Activated T-cell treated with anti-CD3 and anti-CD28 coated beads, Interleukin-2, amount 50 U/mL, for 4 hours (primary cell): ENCODE results near the gene ACOT8. TPM values are rescaled to one million over a fixed set of nuclear protein-coding genes. Genes with fewer than 3 reads are reported as not detected.

Experiments
- ATAC-seq, 2 donors: fragments of 200-7000 bp; cut with Tn5 transposase; one replicate each; pipeline ENCODE4 v1.10.0; 2021
- DNase-seq: peaks from one replicate; pipeline ENCODE4 v3.0.0-alpha.2; 2020
- H3K27me3 Mint-ChIP-seq: one replicate; pipeline ENCODE4 v1.8.0; 2021; ENCODE audit warnings: low read depth, mixed read lengths
- H3K36me3 Mint-ChIP-seq: one replicate; pipeline ENCODE4 v1.8.0; 2022; ENCODE audit warnings: mixed read lengths; ENCODE audit not compliant: insufficient read depth
- H3K4me1 Mint-ChIP-seq: one replicate; pipeline ENCODE4 v1.8.0; 2021; ENCODE audit warnings: low read depth, mixed read lengths
- H3K4me3 Mint-ChIP-seq: one replicate; pipeline ENCODE4 v1.8.0; 2021; ENCODE audit warnings: mild to moderate bottlenecking, moderate library complexity, mixed read lengths
- H3K9me3 Mint-ChIP-seq: one replicate; pipeline ENCODE4 v1.8.0; 2021; ENCODE audit warnings: mixed read lengths
- total RNA-seq, 3 donors: library from RNA; stranded (reverse); gene quantifications; one replicate each; pipeline ENCODE4 v1.2.1, GENCODE V29; 2021

Gene ACOT8
- total RNA-seq, 3 donors from 2014 or later: 18.0 to 21.0 (median 18.2) TPM

DNA sequence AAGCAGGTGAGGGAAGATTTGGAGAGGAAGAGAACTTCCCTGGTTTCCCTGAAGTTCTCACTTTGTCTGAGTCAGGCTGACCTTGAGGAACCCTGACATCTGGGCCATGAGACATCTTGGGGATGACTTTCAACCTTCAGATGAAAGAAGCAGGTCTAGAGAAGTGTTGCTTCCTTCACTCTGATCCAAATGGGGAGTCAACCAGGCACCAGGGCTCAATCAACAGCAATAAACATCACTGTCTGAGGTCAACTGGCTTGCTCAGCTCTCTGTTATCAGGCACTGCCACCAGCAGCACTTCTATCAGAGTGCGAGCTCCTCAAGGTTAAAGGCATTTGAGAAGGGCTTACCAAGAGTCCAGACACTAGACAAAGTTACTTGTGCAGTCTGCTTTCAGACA is 6.3 kb downstream of the ACOT8 start:
- Mint-ChIP-seq H3K36me3 (peaks cover 27% of the 10 kb centered on the region), H3K27me3 (no peaks in the 10 kb centered on the region), H3K4me1 (peaks cover 17% of the 10 kb centered on the region), H3K9me3 (no peaks in the 10 kb centered on the region), H3K4me3 (no peak overlapping the region)
- DNase-seq (no peak), ATAC-seq (no peak)

DNA sequence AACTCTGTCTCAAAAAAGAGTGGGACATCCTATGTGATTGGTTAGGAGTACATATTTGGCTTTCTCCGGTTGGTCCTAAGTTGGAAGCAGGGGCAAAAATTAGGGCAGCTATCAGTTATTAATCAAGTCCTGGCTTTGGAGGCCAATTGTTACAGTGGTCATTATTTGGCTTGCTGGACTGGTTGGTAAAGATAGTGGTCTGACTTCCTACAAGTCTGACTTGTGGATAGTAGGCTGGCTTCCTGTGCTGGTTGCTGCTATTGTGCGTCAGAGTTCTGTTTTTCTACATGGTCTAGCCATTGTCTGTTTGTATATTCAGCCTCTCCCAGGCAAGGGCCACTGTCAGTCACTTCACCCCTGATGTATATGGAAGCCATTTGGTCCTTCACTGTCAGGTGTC is 7.0 kb downstream of the ACOT8 start:
- Mint-ChIP-seq H3K36me3 (peaks cover 27% of the 10 kb centered on the region), H3K4me1 (peaks cover 11% of the 10 kb centered on the region), H3K27me3 (no peaks in the 10 kb centered on the region), H3K4me3 (no peak overlapping the region), H3K9me3 (no peaks in the 10 kb centered on the region)
- ATAC-seq (no peak), DNase-seq (no peak)

DNA sequence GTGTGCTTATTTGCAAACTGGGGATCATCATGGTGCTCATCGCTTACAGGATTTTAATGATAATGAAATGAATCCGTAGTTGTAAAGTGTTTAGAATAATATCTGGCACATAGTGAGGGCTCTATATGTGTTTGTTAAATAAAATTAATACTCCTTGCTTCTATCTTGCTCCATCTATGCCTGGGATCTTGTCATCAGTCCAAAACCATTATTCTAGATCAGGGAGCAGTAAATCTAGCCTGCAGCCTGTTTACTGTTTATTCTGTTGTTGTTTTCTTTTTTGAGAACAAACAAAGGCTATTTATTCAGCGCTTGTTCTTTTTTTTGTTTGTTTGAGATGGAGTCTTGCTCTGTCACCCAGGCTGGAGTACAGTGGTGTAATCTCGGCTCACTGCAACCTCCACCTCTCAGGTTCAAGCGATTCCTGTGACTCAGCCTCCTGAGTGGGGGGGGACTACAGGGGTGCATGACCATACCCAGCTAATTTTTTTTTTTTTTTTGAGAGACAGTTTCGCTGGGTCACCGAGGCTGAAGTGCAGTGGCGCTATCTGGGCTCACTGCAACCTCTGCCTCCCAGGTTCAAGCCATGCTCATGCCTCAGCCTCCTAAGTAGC is 8.1 kb downstream of the ACOT8 start:
- Mint-ChIP-seq H3K4me3 (no peak overlapping the region), H3K4me1 (peaks cover 2% of the 10 kb centered on the region), H3K9me3 (no peaks in the 10 kb centered on the region), H3K27me3 (no peaks in the 10 kb centered on the region), H3K36me3 (peaks cover 27% of the 10 kb centered on the region)
- no peak for DNase-seq
- no peak for ATAC-seq

DNA sequence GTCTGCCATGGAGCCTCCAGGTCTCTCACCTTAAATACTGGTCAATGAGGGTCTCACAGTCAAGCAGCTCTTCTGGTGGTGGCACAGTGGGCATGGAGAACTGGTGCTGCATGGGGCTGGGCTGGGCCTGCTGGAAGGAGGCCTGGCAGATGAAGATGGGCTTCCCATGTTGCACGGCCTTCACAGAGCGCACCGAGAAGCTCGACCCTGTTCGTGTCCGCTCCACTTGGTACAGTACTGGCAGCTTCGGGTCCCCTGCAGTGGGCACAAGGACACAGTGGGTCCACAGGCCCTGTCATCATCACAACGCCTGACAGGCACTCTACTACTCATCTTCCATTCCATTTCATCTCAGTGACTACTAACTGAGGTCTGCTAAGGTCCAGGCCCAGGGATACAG is 8.8 kb downstream of the ACOT8 start:
- H3K4me3 Mint-ChIP-seq: no peak overlapping the region
- H3K9me3 Mint-ChIP-seq: no peaks in the 10 kb centered on the region
- no peak for DNase-seq
- ATAC-seq: no peak
- no peaks in the 10 kb centered on the region for H3K27me3 Mint-ChIP-seq
- peaks cover 24% of the 10 kb centered on the region for H3K36me3 Mint-ChIP-seq
- peaks cover 2% of the 10 kb centered on the region for H3K4me1 Mint-ChIP-seq

DNA sequence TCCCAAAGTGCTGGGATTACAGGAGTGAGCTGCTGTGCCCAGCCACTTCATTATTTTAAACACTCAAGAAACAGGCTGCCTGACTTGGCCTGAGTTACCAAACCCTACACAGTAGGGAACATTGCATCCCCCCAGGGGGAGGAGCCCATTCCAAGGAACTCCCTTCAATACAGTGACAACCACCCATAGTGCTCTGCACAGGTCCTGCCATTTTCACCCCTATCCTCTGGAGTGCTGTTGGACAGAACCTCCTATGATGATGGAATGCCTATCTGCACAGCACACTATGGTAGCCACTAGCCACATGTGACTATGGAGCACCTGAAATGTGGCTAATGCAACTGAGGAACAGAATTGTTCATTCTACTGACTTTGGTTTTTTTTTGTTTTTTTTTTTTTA is 11.7 kb downstream of the ACOT8 start:
- Mint-ChIP-seq H3K36me3 (peaks cover 25% of the 10 kb centered on the region), H3K4me1 (peaks cover 3% of the 10 kb centered on the region)
- ATAC-seq: no peak

DNA sequence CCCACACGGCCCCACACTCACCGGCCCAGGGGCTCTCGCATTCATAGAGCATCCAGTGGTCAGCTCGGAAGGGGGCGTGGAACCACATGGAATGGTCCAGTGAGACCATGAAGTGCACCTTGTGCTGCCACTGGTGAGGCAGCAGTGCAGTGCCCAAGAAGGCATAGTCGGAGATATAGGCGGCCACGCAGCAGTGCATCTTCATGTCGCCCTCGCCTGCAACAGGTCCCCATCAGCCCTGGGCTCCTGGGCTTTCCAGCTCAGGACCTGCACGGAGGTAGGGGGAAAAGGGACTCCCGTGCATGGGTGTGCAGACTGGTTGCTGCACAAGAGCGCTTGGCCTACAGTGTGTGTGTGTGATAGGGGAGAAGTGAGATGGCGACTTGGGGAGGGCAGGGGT is 13.7 kb downstream of the ACOT8 start:
- Mint-ChIP-seq H3K27me3 (no peaks in the 10 kb centered on the region), H3K4me1 (peaks cover 3% of the 10 kb centered on the region), H3K4me3 (no peak overlapping the region), H3K36me3 (peaks cover 16% of the 10 kb centered on the region), H3K9me3 (no peaks in the 10 kb centered on the region)
- ATAC-seq (no peak), DNase-seq (no peak)

More for the DNA sequence above, 11.7 kb downstream of the ACOT8 start:
- H3K9me3 Mint-ChIP-seq: no peaks in the 10 kb centered on the region
- H3K4me3 Mint-ChIP-seq: no peak overlapping the region
- no peak for DNase-seq
- no peaks in the 10 kb centered on the region for H3K27me3 Mint-ChIP-seq

DNA sequence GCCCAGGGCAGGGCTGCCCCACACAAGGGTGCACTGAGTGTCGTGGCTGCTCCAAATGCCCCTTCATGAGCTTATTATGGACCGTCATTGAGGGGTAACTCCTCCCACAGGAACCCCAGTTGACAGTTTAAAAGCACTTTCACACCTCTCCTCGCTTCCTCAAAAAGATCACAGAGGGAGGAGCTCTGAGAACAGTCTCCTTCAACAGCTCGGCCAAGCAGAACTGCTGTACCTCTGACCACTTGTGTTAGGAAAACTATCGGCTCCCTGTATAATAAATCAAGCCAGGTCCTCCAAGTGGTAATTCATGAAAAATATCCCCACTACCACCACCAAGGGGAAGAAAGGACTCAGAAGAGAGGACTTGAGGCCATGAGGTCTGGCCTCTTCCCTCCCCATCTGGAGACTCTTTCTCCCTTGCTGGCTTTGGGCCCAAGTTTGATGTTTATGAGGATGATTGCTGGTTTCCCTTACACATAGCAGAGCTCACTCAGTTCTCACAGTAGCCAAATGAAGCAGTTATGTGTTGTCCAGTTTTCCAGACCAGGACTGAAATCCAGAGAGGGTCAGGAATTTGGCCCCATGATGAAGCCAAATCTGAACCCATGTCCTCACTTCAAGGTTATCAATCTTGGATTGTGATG is 14.9 kb downstream of the ACOT8 start:
- peaks cover 16% of the 10 kb centered on the region for H3K36me3 Mint-ChIP-seq
- no peaks in the 10 kb centered on the region for H3K27me3 Mint-ChIP-seq
- no peaks in the 10 kb centered on the region for H3K9me3 Mint-ChIP-seq
- no peak overlapping the region for H3K4me3 Mint-ChIP-seq
- DNase-seq (no peak), ATAC-seq (no peak)
- H3K4me1 Mint-ChIP-seq: peaks cover 3% of the 10 kb centered on the region

DNA sequence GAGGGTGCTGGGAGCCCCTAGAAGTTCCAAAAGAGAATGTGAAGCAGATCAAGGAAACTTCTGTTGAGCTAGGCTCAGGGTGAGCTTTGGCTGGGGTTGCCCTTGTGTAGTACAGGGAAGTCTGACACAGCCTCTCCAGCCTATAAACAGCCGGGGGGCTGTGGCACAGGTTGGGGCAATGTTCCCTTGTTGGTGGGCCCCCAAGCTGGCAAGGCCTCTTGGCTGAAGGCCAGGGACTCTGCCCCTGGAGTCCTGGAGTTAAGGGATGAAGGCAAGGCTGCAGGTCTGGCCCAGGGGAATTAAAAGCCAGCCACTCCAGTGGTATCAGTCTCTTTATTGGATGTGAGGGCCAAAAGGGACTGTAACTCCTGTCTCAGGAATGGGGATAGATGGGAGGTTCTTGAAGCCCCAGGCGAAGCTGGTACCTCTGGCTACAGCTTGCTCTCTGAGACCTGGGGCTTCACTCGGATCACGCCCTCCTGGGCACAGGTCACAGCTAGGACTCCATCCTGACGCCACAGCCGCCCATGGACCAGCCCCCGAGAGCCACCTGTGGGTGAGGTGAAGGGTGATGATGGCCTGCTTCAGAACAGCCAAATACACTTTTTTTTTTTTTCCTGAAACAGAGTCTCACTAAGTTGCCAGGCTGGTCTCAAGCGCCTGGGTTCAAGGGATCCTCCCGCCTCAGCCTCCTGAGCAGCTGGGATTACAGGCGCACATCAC is 15.6 kb downstream of the ACOT8 start:
- no peak overlapping the region for H3K4me3 Mint-ChIP-seq
- peaks cover 16% of the 10 kb centered on the region for H3K36me3 Mint-ChIP-seq
- no peak for DNase-seq

DNA sequence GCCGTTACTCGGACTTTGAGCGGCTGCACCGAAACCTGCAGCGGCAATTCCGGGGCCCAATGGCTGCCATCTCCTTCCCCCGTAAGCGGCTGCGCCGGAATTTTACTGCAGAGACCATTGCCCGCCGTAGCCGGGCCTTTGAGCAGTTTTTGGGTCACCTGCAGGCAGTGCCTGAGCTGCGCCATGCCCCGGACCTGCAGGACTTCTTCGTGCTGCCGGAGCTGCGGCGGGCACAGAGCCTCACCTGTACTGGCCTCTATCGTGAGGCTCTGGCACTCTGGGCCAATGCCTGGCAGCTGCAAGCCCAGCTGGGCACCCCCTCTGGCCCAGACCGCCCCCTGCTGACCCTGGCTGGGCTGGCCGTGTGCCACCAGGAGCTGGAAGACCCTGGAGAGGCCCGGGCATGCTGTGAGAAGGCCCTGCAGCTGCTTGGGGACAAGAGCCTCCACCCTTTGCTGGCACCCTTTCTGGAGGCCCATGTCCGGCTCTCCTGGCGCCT is 16.4 kb downstream of the ACOT8 start:
- H3K27me3 Mint-ChIP-seq: no peaks in the 10 kb centered on the region
- no peak for DNase-seq

More for the DNA sequence above, 15.6 kb downstream of the ACOT8 start:
- Mint-ChIP-seq H3K27me3 (no peaks in the 10 kb centered on the region), H3K4me1 (peaks cover 3% of the 10 kb centered on the region), H3K9me3 (no peaks in the 10 kb centered on the region)
- ATAC-seq: no peak

DNA sequence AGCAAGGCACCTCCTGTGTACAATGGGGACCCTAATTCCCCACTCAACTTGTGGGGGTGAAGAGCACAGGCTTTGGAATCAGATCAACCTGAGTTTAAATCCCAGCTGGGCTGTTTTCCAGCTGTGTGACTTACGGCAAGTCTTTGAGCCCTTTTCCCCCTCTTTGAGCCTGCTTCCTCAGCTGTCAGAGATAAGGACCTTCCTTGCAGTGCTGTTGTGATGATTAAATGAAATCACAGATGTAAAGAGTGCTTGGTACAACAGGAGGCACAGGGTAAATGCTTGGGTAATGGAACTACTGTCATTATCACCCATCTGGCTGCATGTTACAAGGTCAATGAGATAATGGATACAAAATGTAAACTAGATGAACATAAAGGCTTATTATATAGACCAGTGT is 20.4 kb downstream of the ACOT8 start:
- DNase-seq: no peak
- no peaks in the 10 kb centered on the region for H3K36me3 Mint-ChIP-seq
- no peak overlapping the region for H3K4me3 Mint-ChIP-seq
- no peaks in the 10 kb centered on the region for H3K9me3 Mint-ChIP-seq
- H3K27me3 Mint-ChIP-seq: no peaks in the 10 kb centered on the region
- peaks cover 6% of the 10 kb centered on the region for H3K4me1 Mint-ChIP-seq
- no peak for ATAC-seq

More for the DNA sequence above, 16.4 kb downstream of the ACOT8 start:
- H3K4me3 Mint-ChIP-seq: no peak overlapping the region
- peaks cover 3% of the 10 kb centered on the region for H3K4me1 Mint-ChIP-seq
- no peaks in the 10 kb centered on the region for H3K9me3 Mint-ChIP-seq
- no peak for ATAC-seq
- H3K36me3 Mint-ChIP-seq: peaks cover 9% of the 10 kb centered on the region

DNA sequence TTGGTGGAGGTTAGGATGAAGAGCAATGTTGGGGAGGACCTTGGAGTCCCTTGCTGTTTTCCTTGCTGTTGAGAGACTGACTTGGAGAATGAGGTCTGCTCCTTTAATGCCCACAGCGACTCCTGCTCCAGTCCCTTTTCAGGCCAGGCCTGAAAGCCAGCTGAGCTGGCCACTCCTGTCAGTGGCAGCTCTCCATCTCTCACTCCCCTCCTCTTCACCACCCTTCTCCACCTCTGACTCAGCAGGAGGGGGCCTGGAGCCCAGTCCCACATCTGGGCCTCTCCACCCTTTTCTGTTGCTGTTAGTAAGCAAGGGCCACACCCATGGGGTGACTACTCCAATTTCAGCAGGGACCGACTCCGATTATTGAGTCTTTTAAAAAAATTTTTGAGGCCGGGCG is 21.4 kb downstream of the ACOT8 start:
- ATAC-seq (no peak), DNase-seq (no peak)
- Mint-ChIP-seq H3K4me1 (peaks cover 6% of the 10 kb centered on the region), H3K4me3 (no peak overlapping the region), H3K27me3 (no peaks in the 10 kb centered on the region), H3K9me3 (no peaks in the 10 kb centered on the region), H3K36me3 (no peaks in the 10 kb centered on the region)

DNA sequence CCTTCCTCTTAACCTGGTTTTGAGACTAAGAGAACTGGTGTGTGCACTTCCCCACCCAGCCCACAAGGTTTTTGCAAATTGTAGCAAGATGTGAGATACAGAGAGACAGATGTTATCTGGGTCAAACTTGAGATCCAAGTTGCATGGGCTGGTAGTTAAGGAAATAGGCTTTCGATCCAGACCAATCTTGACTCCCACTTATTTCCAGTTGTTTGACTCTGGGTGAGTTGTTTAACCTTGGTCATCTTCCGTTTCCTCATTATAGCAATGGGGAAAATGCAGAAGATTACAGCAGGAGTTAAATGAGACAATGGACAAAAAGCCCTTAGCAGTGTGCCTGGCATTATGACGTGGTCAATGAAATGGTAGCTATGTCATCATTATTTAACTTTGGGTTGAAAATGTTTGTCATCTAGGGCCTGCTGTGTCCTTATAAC is 21.8 kb downstream of the ACOT8 start:
- ATAC-seq (no peak), DNase-seq (no peak)
- Mint-ChIP-seq H3K9me3 (no peaks in the 10 kb centered on the region), H3K36me3 (no peaks in the 10 kb centered on the region), H3K4me1 (peaks cover 6% of the 10 kb centered on the region), H3K27me3 (no peaks in the 10 kb centered on the region), H3K4me3 (no peak overlapping the region)

DNA sequence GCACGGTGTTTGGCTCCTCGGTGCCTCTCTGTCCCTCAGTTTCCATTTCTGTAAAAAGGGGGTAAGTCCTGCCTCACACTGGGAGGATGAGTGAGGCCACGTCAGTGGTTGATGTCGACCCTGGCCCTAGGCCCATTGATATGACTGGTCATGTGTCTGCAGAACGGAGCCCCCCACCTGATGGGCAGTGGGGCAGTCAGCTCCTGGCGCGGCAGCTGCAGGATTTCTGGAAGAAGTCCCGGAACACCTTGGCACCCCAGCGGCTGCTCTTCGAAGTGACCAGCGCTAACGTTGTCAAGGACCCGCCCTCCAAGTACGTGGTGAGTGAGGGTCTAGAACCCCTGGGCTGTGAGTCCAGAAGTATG is 22.4 kb downstream of the ACOT8 start:
- H3K9me3 Mint-ChIP-seq: no peaks in the 10 kb centered on the region
- H3K36me3 Mint-ChIP-seq: no peaks in the 10 kb centered on the region
- peaks cover 6% of the 10 kb centered on the region for H3K4me1 Mint-ChIP-seq
- DNase-seq: no peak
- ATAC-seq: no peak
- H3K4me3 Mint-ChIP-seq: peak overlapping the region; percentile 57
- no peaks in the 10 kb centered on the region for H3K27me3 Mint-ChIP-seq

DNA sequence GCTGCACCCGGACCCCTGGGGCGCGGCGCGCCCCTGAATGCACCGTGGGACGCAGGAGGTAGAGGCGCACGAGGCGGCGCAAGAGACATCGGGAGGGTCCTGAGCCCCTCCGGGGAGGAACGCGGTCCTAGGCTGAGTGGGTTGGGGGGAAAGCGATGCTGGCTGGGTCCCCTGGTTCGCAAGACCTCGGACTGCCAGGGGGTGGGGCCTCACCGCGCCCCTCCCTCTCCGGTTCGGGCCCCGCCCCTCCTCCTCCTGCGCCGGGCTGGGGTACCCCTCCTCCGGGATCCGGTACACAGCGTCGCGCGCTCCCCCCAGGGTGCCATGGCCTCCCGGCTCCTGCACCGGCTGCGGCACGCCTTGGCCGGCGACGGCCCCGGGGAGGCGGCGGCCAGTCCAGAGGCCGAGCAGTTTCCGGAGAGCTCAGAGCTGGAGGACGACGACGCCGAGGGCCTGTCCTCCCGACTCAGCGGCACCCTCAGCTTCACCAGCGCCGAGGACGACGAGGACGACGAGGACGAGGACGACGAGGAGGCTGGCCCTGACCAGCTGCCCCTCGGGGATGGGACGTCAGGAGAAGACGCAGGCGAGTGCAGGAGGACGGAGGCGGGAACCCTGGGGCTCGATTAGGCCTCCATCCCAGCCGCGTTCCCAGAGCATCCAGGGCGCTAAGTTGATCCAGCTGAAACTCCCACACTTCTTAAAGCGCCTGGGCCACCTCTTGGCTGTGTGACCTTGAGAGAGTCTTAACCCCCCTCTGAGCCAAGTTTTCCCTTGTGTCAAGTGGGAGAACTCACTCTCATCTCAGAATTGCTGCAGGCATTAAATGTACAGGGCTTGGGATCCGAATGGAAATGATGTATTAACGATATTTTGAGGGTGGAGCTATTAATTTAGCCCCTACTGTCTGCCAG is 23.1 kb downstream of the ACOT8 start:
- H3K9me3 Mint-ChIP-seq: no peaks in the 10 kb centered on the region
- H3K36me3 Mint-ChIP-seq: no peaks in the 10 kb centered on the region

More for the DNA sequence above, 23.1 kb downstream of the ACOT8 start:
- H3K27me3 Mint-ChIP-seq: no peaks in the 10 kb centered on the region
- ATAC-seq: peak; percentile 79 to 81
- peaks cover 6% of the 10 kb centered on the region for H3K4me1 Mint-ChIP-seq
- H3K4me3 Mint-ChIP-seq: peak overlapping the region; percentile 80
- DNase-seq: peak; percentile 48
